Gastroesophageal sphincter (tissue), 4 donors: ENCODE data around the gene OPCML. TPM values are rescaled to one million over a fixed set of nuclear protein-coding genes. Genes with fewer than 3 reads are reported as not detected.

Source experiments
- ATAC-seq: fragments of 150-250 bp; one replicate; pipeline ENCODE4 v1.9.1; 2016; ENCODE audit warnings: mild to moderate bottlenecking, moderate library complexity
- H3K27ac ChIP-seq, 4 donors: fragments of 200-600 bp; sonication (generic) in 3 of 4; 1 replicate in 3 of 4; 2 replicates in 1 of 4; pipeline ENCODE4 v1.5.1; 2016 to 2019
- H3K27me3 ChIP-seq: fragments of 200-600 bp; sonication (generic); one replicate; pipeline ENCODE4 v1.5.1; 2019
- H3K36me3 ChIP-seq, 2 donors: fragments of 200-600 bp; sonication (generic); one replicate each; pipeline ENCODE4 v1.5.1; 2019; ENCODE audit warnings: control low read depth in 1 of 2
- H3K4me1 ChIP-seq, 3 donors: fragments of 200-600 bp; sonication (generic); 1 replicate in 2 of 3; 2 replicates in 1 of 3; pipeline ENCODE4 v1.5.1; 2016 to 2019; ENCODE audit warnings: control low read depth in 2 of 3
- H3K4me3 ChIP-seq, 2 donors: fragments of 200-600 bp; sonication (generic); one replicate each; pipeline ENCODE4 v1.5.1; 2019; ENCODE audit warnings: mild to moderate bottlenecking in 1 of 2, moderate library complexity in 1 of 2
- H3K9me3 ChIP-seq, 3 donors: fragments of 200-600 bp; sonication (generic); one replicate each; pipeline ENCODE4 v1.5.1; 2017 to 2019; ENCODE audit warnings: control low read depth in 2 of 3
- EP300 ChIP-seq: sonication (generic); formaldehyde crosslinking; IDR thresholded peaks from one replicate; pipeline ENCODE4 v1.6.1; 2017; ENCODE audit warnings: antibody characterized with exemption, mild to moderate bottlenecking
- POLR2A ChIP-seq, 2 donors: fragments of 450-650 bp; IDR thresholded peaks; one replicate each; pipeline ENCODE4 v1.6.1; 2017; ENCODE audit warnings: antibody characterized with exemption in 2 of 2, mild to moderate bottlenecking in 2 of 2, moderate library complexity in 1 of 2
- POLR2AphosphoS5 ChIP-seq: sonication (generic); formaldehyde crosslinking; IDR thresholded peaks from one replicate; pipeline ENCODE4 v1.6.1; 2017; ENCODE audit warnings: antibody characterized with exemption
- WGBS, 2 donors: methylation state at CpG; one replicate each; pipeline ENCODE4 v1.1.5; 2018; ENCODE audit warnings: low coverage in 1 of 2; 5-methylcytosine and 5-hydroxymethylcytosine counted together
- total RNA-seq, 4 donors: library from RNA; depleted of rRNA; stranded (reverse); fragments of >200 nt; gene quantifications; one replicate each; pipeline ENCODE4 v1.1.0, GENCODE V29; 2016
- TF ChIP-seq, protein P1 (sequence below), 4 experiments: fragments of 200-600 bp in 2 of 4; fragments of 450-650 bp in 2 of 4; sonication (generic) in 1 of 4; IDR thresholded peaks; one replicate each; pipeline ENCODE4 v1.5.1; 2017 to 2019; ENCODE audit warnings: antibody characterized with exemption in 4 of 4, mild to moderate bottlenecking in 2 of 4, moderate library complexity in 2 of 4

The OPCML gene
- total RNA-seq, 4 donors from 2014 or later, result 0.13 to 0.93 (median 0.33) TPM

DNA sequence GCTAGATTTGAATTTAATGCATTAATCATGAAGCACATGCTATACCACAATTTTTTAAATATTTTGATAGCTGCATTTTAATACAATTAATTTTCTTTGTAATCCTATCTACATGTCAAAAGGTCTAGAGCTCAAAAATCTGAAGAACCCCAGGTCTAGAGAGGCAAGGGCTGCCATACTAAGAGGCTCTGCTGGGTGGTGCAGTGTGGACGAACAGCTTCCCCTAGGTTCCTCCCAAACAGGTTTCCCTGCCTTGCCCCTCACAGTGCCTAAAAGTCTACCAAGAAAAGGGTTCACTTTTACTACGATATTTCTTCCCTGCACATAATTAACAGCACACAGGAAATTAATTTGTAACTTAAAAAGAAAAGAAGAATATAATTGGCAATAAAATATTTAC, 681.1 kb downstream of the OPCML start:
- Histone ChIP-seq H3K4me1 (no peaks in the 10 kb centered on the region), H3K27me3 (no peaks in the 10 kb centered on the region), H3K4me3 (no peak overlapping the region), H3K27ac (no peak overlapping the region), H3K9me3 (no peaks in the 10 kb centered on the region), H3K36me3 (no peaks in the 10 kb centered on the region)
- WGBS, 2 donors, result 88 to 100% methylated on average over 1 to 2 of the region's 2 CpGs
- ATAC-seq, result no peak
- TF ChIP-seq EP300 (no peak), POLR2A (IDR thresholded peaks at IDR 0.05) (no peak), POLR2AphosphoS5 (no peak)
- TF ChIP-seq, protein P1, sequence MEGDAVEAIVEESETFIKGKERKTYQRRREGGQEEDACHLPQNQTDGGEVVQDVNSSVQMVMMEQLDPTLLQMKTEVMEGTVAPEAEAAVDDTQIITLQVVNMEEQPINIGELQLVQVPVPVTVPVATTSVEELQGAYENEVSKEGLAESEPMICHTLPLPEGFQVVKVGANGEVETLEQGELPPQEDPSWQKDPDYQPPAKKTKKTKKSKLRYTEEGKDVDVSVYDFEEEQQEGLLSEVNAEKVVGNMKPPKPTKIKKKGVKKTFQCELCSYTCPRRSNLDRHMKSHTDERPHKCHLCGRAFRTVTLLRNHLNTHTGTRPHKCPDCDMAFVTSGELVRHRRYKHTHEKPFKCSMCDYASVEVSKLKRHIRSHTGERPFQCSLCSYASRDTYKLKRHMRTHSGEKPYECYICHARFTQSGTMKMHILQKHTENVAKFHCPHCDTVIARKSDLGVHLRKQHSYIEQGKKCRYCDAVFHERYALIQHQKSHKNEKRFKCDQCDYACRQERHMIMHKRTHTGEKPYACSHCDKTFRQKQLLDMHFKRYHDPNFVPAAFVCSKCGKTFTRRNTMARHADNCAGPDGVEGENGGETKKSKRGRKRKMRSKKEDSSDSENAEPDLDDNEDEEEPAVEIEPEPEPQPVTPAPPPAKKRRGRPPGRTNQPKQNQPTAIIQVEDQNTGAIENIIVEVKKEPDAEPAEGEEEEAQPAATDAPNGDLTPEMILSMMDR (IDR thresholded peaks at IDR 0.05), result no peak

- 86 to 88% methylated on average over 2 to 3 of the region's 3 CpGs for WGBS, 2 donors
- no peak overlapping the region for H3K27ac ChIP-seq
- H3K36me3 ChIP-seq, result no peaks in the 10 kb centered on the region
Measured at GRCh38 chr11:132850266-132850665, 682.0 kb downstream of the OPCML start.

GRCh38 chr11:132848336-132848735, 684.0 kb downstream of the OPCML start:
- H3K27me3 ChIP-seq, result no peaks in the 10 kb centered on the region
- H3K27ac ChIP-seq, result no peak overlapping the region
- no peaks in the 10 kb centered on the region for H3K9me3 ChIP-seq
- H3K4me1 ChIP-seq, result no peaks in the 10 kb centered on the region
- no peaks in the 10 kb centered on the region for H3K36me3 ChIP-seq
- H3K4me3 ChIP-seq, result no peak overlapping the region
- 65 to 80% methylated on average over 2 of the region's 2 CpGs for WGBS, 2 donors
- ATAC-seq, result no peak
- TF ChIP-seq EP300 (no peak), POLR2A (IDR thresholded peaks at IDR 0.05) (no peak), POLR2AphosphoS5 (no peak)
- TF ChIP-seq, protein P1 (IDR thresholded peaks at IDR 0.05), result no peak

More at GRCh38 chr11:132850266-132850665, 682.0 kb downstream of the OPCML start:
- no peak for ATAC-seq
- Histone ChIP-seq H3K9me3 (no peaks in the 10 kb centered on the region), H3K4me3 (no peak overlapping the region), H3K4me1 (no peaks in the 10 kb centered on the region), H3K27me3 (no peaks in the 10 kb centered on the region)
- TF ChIP-seq, protein P1 (IDR thresholded peaks at IDR 0.05), result no peak
- TF ChIP-seq EP300, result no peak
- no peak for TF ChIP-seq POLR2AphosphoS5
- TF ChIP-seq POLR2A (IDR thresholded peaks at IDR 0.05), result no peak

- Histone ChIP-seq H3K9me3 (no peaks in the 10 kb centered on the region), H3K27me3 (no peaks in the 10 kb centered on the region), H3K36me3 (no peaks in the 10 kb centered on the region), H3K4me3 (no peak overlapping the region), H3K27ac (no peak overlapping the region), H3K4me1 (no peaks in the 10 kb centered on the region)
- WGBS, 2 donors, result 59 to 77% methylated on average over 2 to 4 of the region's 4 CpGs
- no peak for ATAC-seq
- TF ChIP-seq EP300, result no peak
- TF ChIP-seq, protein P1 (IDR thresholded peaks at IDR 0.05), result no peak
- TF ChIP-seq POLR2AphosphoS5, result no peak
- TF ChIP-seq POLR2A (IDR thresholded peaks at IDR 0.05), result no peak
Measured at GRCh38 chr11:132846075-132846474, 686.2 kb downstream of the OPCML start.

DNA sequence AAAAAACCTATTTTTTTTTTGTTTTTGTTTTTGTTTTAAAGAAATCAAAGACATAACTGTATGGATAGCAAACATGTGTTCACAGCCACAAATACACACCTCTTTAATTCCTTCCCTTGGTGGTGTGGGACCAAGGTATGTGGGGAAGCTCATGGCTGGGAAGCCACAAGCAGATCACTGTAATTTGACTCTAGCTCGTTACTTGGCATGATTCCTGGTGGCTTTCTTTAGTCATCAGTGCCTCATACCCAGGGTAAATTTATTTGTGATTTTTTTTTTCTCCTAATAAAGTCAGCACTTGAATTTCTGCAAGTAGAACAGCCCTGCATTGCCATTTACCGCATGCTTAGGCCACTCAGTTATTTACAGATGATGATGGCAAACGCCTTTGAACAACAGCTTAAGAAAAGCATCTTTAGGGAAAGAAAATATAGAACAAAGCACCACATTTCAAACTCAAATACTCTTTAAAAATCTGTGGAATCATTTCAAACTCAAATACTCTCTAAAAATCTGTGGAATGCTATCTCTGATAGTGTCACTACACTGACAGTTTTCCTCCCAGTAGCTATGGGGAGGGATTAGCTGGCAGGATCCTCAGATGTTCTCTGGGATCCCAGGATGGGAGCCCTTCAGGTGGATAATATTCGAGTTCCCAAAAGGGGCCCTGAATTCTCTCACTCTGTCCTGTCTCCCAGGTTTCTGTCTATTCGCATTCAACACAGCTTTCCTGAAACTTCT, 687.2 kb downstream of the OPCML start:
- no peaks in the 10 kb centered on the region for H3K4me1 ChIP-seq
- ATAC-seq, result no peak
- H3K9me3 ChIP-seq, result no peaks in the 10 kb centered on the region
- H3K27ac ChIP-seq, result no peak overlapping the region
- no peaks in the 10 kb centered on the region for H3K36me3 ChIP-seq
- WGBS, 2 donors, result 64 to 74% methylated on average over 5 of the region's 5 CpGs
- H3K27me3 ChIP-seq, result no peaks in the 10 kb centered on the region
- no peak for TF ChIP-seq POLR2A (IDR thresholded peaks at IDR 0.05)
- no peak for TF ChIP-seq POLR2AphosphoS5
- no peak overlapping the region for H3K4me3 ChIP-seq
